AG09309 (cell line): ENCODE measurements around the gene PPARA.
A peak's percentile ranks its signal among the peaks of the same experiment; 100 is the strongest.

Experiments
- DNase-seq: peaks from one replicate; pipeline ENCODE4 v3.0.0-alpha.2; 2010; ENCODE audit warnings: low read depth
- H3K4me3 ChIP-seq: 2 replicates; pipeline ENCODE4 v1.5.1; 2011; ENCODE audit warnings: mild to moderate bottlenecking, low read depth, low read length, moderate library complexity; ENCODE audit not compliant: control insufficient read depth
- TF ChIP-seq, protein P1 (sequence below): IDR thresholded peaks from 2 replicates; pipeline ENCODE4 v1.5.1; 2011; ENCODE audit warnings: mild to moderate bottlenecking, low read depth, low read length, inconsistent platforms; ENCODE audit not compliant: insufficient read depth, control insufficient read depth; ENCODE audit errors: missing control alignments

Gene PPARA

DNA sequence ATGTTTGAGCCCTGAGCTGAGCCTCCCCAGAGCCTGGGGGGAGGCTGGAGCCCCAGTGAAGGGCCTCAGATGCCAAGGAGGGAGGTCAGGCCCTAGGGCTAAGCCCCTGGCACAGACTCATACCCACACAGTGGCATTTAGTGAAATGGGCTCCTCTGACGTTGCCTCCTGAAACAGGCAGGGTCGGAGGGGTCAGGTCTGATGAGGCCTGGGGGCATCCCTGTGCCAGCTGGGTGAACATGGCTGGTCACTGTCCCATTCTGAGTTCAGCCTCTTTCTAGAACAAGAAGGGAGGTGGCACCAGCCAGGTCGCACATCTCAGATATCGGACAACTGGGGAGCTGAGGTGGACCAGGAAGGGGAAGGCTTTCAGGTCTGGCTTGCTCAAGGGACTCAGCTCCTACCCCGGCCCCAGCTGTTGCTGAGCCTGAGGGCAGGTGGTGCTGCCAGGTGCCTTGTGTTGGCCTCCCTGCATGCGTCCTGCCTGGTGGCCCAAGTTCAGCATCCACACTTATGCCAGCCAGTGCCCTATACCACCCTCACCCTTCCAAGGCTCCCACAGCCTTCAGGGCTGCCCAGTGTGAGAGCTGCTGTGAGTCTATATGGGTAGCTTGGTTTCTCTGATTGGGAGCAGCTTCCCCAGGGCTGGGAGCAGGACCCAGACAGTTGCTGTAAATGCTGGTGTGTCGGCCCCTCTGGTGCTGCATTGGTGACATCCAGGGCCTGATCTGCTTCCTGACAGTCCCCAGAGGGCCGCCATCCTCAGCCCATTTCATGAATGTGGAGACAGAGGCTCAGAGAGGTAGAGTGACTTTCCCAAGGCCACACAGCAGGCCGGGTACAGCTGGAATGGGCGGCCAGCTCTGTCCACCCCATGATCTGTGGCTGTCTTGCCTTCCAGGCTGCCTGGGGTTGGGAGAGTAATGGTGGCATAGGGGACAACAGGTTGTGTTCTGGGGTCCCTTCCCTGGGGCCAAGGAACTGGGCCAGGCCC is 32.8 kb upstream of the PPARA start:
- no peak for DNase-seq
- TF ChIP-seq, protein P1, sequence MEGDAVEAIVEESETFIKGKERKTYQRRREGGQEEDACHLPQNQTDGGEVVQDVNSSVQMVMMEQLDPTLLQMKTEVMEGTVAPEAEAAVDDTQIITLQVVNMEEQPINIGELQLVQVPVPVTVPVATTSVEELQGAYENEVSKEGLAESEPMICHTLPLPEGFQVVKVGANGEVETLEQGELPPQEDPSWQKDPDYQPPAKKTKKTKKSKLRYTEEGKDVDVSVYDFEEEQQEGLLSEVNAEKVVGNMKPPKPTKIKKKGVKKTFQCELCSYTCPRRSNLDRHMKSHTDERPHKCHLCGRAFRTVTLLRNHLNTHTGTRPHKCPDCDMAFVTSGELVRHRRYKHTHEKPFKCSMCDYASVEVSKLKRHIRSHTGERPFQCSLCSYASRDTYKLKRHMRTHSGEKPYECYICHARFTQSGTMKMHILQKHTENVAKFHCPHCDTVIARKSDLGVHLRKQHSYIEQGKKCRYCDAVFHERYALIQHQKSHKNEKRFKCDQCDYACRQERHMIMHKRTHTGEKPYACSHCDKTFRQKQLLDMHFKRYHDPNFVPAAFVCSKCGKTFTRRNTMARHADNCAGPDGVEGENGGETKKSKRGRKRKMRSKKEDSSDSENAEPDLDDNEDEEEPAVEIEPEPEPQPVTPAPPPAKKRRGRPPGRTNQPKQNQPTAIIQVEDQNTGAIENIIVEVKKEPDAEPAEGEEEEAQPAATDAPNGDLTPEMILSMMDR = no peak
- H3K4me3 ChIP-seq = no peak overlapping the region

DNA sequence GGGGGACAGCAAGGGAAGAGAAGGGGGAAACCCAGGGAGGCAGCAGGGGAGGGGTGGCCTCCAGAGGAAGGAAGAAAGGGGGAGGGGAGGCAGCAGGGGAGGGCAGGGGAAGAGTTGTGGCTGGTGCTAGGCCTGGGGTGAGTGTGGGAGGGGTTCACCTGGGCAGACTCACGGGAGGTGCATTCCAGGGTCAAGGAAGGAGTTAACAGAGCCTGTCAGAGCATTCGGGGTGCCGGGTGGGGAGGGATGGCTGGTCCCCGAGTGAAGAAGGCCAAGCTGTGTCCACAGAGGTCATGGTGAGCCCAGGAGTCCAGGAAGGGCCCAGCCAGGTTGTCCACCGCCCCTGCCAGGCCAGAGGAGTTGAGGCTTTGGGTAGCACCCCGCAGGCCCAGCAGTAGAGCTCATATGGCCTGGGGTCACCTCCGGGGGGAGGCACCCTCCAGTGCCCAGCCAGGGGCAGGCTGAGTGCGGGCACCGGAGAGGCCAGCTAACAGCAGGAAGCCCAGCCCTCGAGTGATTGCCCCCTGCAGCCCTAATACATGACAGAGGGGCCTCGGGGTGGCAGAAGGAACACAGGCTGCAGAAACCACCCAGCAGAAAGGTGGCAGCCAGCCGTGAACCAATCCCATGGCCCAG is 31.1 kb upstream of the PPARA start:
- TF ChIP-seq, protein P1 = no peak
- no peak overlapping the region for H3K4me3 ChIP-seq
- DNase-seq = no peak

DNA sequence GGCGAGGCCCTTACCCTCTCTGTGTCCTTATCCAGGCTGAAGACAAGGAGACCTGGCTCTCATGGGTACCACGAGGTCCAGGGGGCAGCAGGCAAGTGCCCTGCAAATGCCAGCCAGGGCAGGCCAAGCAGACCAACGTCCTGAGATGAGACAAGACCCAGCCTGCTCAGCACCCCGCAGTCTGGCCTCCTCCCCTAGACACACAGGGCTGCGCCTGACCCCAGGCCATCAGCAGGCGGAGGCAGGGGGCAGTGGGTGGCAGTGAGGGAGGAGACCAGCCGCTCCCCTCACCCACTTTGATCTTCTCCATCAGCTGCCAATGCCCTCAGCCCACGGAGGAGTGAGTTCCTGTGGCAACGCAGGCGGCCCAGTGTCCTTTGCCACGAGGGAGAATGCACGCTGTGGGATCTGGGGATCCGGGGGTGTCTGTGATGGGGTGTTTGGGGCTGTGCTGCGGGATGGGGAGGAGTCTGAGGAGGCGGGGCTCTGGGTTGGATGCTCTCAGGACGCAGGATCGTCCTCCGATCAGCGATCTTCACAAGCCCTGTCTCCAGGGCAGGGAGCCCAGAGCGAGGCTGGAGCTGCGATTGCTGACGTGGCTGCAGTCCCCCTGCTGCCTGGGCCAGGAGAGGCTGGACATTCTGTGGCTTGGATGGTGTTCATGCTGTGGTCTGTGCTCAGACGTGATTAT is 30.5 kb upstream of the PPARA start:
- TF ChIP-seq, protein P1 = peak; percentile 12
- H3K4me3 ChIP-seq = no peak overlapping the region
- peak; percentile 53 for DNase-seq

DNA sequence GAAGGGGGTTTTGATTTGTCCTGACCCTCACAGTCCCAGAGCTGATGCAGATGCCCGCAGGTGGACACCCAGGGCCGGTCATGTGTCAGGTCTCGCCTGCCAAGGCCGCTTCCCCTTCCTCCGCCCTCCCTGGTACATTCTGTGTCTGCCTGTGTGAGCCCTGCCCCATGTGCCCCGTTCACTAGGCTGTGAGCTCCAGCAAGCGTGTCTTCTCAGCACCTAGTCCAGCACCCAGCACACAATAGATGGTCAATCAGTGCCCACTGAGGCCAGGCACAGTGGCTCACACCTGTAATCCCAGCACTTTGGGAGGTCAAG is 29.9 kb upstream of the PPARA start:
- no peak overlapping the region for H3K4me3 ChIP-seq
- TF ChIP-seq, protein P1 = no peak
- DNase-seq = no peak

DNA sequence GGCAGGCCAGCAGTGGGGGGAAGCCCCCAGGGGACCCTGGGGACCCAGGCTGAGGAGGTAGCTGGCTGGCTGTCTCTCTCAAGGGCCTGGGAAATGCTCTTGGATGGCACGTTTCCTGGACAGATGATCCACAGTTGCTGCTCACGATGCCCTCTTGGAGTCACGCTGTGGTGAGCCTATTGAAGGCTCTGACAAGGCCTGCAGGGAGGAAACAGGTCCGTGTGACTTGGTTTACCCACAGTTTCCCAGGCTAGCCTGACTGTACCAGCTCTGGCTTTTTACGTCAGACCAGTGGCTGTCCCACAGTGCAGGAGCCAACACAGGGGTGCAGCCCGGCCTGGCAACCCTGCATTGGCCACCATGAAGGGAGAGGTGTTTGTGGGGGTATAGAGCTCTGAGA is 29.2 kb upstream of the PPARA start:
- no peak for DNase-seq
- H3K4me3 ChIP-seq = no peak overlapping the region
- TF ChIP-seq, protein P1 = no peak

DNA sequence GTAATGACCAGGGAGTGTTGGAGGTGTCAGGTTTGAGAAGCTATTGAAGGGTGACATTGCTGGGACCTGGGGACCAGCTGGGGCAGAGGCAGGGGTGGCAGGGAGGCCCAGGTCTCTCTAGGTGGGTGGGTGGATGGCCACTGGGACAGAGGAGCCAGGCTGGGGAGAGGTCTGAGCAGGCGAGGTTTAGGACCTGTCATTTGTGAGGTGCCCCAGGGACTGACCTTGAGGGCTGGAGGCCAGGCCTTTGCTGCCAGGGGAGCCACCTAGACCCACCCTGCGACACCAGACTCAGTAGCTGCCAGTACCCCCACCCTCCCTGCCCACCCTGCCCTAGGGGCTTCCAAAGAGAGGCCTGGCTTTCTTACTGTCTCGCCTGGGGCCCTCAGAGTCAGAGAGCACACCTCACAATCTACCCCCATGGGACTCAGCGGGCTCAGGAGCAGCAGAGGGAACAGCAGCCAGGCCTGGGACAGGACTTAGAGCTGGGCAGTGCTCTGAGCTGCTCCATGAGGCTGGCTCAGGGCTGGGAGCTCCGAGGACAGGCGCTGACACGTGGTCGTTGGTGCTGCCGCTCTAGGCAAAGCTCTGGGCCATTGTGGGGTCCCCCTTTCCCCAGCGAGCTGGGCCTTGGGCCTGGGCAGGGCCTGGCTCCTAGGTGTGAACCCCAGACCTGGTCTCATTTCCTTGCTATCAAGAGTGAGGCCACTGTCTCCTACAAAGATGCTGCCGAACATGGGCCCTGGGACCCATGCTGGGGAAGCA is 28.6 kb upstream of the PPARA start:
- no peak overlapping the region for H3K4me3 ChIP-seq
- DNase-seq = no peak

More for the DNA sequence above, 28.6 kb upstream of the PPARA start:
- TF ChIP-seq, protein P1 = no peak
